GM21529 (cell line): Measurements from ENCODE around the gene STK10.

ENCODE experiments used
- ATAC-seq: cut with Tn5 transposase; IDR thresholded peaks from one replicate; pipeline ENCODE4 v1.9.1; 2021; ENCODE audit not compliant: unreplicated experiment

Gene STK10

DNA sequence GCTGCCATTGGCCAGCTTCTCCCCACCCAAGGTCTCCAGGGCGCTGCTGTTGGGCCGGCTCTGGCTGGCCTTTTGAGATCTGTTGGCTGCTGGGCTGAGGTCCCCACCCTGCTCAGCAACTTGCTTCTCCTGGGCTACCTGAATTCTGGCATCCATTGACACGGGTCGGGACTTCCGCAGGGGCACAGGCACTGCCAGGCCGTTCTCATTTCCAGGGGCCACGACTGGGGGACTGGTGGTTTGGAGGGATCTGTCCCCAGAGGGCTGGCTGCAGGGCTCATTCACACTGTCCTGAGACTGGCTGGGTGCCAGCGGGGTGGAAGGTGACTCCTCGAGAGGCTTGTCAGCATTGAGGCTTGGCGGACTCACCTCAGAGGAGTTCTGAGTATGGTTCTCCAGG is 94.5 kb downstream of the STK10 start:
- ATAC-seq: no peak

DNA sequence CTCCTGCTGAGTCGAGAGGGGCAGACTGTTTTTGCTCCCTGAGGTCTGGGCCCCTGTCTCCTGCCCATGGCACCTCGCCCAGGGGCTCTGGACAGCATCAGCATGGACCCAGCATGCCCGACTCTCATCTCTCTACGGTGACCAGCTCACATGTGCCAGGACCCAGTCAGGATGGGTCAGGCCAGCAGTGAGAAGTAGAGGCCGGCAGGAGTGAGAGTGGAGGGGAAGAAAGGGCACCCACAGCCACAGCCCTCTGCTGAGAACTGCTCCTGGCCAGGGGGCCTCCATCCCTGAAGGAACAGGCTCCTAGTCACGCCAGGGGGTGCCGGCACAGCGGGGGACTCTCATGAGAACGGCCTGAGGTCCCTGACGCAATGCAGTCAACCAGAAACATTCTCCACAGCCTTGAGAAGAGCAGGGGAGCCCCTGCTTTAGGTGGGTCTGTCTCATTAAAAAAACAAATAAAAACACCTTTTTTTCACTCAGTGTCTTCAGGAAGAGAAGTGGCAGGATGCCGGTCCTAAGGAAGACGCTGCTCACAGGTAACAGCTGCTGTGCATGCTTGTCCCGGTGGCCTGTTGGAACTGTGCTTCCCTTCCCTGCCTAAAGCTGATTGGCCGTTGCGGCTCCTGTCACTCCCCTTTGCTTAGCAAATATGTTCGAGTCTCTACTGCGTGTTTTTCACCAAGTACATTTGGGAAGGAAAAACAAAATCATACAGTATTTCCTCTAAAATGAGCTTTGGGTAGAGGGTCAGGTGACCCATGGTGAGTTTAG is 95.9 kb downstream of the STK10 start:
- ATAC-seq: no peak

DNA sequence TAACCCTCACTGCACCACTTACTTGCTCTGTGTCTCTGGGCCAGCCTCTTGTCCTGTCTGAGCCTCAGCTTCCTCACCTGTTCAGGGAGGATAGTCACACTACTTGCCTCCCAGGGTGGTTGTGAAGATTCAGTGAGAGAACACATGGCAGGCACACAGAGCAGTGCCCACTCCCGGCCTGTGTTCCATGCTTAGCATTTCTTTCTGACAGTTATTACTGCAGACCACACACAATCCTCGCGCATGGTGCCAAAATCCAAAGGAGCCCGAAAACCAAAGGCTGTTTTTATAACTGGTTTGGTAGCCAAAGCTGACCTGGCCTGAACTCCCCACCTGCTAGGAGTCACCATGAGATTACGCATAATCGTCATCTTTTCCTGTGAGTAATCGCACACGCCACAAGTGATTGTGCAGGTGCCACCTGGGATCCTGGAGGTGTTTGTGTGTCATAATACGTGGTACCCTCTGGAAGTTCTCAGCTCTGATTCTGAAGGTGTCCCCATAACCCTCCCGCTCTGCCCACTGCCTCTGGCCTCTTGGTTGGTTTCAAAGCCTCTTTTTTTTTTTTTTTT is 97.0 kb downstream of the STK10 start:
- ATAC-seq: no peak

DNA sequence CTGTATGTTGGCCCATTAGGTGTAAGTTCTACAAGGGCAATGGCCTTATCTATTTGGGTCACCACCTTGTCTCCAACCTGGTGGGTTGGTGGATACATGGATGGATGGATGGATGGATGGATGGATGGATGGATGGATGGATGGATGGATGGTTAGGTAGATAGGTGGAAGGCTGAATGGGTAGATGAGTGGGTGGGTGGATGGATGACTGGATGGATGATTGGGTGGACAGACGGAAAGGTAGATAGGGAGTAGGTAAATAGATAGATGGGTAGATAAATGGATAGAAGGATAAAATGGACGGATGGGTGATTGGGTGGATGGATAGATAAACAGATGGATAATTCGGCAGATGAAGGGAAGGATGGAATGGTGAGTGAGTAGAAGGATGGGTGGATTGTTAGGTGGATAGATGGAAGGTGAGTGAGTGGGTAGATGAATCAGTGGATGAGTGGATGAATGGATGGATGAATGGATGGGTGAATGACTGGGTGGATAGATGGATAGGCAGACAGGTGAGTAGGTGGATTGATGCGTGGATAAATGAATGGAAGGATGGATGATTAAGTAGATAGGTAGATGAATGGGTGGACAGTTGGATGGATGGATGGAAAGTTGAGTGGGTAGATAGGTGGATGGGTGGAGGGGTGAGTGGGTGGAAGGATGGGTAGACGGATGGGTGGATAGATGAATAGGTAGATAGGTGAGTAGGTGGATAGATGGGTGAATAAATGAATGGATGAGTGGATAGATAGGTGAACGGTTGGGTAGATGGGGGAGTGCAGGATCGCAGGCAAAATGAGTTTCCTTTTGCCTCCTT is 98.5 kb downstream of the STK10 start:
- no peak for ATAC-seq

DNA sequence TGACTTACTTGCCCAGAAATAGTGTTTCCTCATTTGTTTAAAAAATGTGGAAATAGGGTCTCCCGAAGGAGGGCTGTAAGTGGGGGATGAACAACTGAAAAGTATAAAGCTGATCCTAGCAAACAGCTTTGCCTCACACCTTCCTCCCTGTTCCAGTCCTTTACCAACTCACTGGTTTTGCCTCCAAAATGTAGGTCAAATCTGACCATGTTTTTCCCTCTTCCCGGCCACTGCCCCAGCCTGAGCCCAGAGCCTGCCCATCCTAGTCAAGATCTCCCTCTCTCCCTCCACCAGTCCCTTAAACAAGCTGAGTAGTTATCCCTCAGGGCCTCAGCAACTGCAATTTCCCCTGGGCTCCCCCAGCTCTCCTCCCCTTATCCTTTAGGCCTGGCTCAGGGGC is 99.2 kb downstream of the STK10 start:
- no peak for ATAC-seq

DNA sequence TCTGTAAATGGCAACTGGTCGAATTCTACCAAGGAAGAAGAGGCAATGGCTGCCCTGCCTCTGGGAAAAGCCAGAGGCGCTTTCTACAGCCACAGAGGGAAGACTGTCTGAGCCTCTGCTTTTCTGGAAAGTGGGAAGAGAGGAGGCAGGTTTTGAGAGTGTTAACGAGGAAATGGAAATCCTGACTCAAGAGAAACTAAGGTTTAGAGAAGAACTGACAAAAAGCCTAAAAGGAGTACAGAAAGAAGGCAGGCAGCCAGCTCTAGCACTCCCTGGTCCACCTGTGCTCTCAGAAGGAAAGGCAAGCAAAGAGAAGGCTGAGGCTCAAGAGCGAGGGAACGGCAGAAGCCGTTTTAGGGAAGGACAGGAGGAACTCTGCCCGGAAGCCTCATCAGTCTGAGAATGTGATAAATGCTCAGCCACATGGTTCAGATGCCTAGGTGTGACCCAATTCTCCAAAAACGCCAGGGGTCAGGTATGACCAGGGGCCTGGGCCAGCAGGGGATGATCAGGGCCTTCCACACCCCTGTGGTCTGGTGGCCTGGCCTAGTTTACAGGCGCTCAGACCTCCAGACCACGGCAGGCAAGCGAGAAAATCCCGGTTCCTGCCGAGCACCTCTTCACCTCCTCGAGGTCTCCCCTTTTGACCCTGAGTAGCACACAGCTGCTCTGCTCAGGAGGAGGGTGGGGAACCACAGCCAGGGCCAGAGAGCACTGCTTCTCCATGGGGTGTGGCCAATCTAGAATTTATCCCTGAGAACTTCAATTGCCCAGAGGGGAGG is 101.6 kb downstream of the STK10 start:
- ATAC-seq: no peak

DNA sequence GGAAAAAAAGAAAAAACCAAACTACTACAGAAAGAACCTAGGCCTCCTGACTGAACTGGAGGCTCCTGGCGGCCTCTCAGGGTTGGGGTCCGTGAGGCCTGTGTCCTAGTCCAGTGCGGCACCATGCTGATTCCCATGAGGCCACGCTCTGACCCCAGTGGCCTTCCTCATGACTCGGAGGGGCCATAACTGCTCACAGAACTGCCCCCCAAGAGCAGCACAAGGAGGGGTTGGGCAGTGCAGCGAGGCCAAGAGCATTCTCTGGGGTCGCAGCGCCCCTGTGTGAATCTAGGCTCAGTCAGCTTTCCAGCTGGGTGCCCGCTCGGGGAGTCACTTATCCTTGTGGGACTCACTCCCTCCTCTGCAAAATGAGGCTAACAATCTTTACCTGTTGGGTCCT is 102.3 kb downstream of the STK10 start:
- no peak for ATAC-seq

DNA sequence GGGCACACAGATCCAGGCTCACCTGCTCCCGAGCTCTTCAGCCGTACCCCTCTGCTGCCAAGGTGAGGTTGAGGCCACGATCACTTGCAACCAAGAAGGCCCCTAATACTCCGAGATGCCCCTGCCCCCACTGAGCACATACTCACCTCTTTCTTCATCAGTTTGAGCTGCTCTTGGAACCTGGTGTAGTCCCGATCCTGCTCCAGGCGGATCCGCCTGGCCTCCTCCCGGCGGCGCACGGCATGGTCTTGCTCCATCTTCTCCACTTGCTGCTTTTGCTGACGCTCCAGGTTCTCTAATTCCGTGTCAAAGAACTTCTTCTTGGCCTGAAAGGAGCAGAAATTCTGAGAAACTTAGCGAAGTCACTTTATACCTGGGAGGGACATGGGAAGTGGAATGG is 105.8 kb downstream of the STK10 start:
- ATAC-seq: no peak

DNA sequence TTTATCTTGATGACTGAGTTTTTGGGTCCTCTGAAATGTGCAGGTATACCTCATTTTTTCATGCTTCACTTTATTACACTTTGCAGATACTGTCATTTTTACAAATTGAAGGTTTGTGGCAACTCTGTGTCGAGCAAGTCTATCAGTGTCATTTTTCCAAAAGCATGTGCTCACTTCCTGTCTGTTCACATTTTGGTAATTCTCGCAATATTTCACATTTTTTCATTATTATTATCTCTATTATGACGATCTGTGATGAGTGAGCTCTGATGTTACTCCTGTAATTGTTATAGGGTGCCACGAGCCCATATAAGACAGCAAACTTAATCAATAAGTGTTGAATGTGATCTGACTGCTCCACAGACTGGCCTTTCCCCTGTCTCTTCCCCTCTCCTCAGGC is 108.1 kb downstream of the STK10 start:
- no peak for ATAC-seq

DNA sequence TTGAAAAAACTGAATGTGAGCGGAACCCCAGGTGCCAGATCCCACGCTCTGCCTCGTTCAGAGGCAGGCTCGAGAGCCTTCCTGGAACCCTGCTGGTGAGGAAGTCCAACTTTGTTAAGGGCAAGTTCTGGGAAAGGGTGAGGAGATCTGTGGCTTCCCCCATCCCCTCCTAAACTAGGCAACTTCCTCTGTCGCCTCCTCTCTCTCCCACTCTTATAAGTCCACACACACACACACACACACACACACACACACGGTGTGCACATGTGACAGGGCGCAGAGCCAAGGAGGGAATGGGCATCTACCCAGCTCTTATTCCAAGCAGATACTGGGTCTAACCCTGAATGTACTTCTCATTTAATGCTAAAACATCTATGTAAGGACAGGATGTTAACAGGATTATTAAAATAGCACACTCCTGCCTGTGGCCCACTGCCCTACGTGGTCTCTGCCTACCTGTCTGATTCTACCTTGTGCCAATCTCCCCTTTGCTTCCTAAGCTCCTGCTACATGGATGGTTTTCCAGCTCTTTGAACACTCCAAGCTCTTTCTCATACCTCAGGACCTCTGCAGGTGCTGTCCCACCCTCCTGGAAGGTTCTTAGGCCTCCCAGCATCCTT is 109.2 kb downstream of the STK10 start:
- ATAC-seq: no peak

DNA sequence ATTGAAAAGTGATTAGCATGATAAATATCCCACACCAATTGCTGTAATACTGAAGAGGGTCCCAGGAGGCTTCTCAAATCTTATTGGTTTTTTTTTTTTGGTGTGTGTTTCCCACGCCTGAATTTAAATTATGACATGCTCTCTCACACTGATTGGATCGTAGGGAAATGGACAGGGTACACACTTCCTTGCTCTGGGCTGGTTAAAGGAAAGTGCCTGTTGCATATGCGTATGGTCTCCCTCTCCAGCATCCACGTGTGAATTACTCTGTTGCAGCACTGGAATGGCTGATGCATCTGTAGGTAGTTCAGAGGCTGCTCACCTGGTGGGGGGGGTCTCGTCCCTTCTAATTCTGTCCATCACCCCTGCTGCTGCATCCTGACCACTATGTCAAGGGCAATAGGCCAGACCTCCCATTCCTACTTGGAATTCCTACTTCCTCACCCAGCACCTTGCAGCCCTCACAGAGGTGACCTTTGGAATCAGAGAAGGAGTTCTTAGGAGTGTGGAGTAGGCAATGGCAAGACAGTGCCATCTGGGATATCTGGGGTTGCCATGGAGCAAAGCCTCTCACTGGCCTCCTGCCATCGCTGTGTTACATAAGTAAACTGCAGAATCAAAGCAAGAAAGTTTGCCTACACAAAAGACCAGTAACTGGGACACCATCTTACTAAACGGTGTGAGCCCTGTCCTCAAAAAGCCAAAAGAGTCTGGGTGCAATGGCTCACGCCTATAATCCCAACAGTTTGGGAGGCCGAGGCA is 110.2 kb downstream of the STK10 start:
- ATAC-seq: no peak

DNA sequence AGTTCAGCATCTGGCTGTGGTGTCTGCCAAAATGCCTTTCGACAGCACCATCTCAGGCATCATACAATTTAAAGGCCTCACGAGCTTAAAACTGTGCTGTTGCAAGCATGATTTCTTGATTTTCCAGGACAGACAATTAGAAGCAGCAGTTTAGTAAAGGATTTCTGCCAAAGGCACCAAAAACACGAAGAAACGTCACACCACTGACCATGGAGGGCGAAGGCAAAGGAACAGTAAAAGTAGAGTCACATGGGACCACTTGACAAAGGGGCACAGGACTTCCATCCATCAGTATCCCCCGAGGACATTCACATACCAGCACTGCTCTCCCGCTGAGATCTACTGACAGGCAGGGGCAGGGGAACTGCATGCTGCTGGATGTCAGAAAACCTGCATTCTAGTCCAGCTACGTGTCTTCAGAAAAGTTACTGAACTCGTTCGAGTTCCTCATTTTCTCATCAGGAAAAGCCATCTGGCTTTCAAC is 111.2 kb downstream of the STK10 start:
- no peak for ATAC-seq

DNA sequence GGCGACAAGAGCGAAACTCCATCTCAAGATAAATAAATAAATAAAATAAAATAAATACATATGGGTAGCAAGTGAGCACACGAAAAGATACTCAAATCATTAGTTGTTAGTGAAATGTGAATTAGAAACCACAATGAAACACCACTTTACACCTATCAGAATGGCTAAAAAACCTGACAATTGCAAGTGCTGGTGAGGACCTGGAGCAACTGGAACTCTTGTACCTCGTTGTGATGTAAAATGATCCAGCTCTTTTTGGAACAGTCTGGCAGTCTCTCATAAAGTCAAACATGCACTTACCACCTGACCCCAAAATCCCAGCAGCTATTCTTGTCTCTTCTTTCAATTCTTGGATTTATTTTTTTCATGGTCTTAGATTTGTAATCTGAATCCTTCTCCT is 112.4 kb downstream of the STK10 start:
- no peak for ATAC-seq

DNA sequence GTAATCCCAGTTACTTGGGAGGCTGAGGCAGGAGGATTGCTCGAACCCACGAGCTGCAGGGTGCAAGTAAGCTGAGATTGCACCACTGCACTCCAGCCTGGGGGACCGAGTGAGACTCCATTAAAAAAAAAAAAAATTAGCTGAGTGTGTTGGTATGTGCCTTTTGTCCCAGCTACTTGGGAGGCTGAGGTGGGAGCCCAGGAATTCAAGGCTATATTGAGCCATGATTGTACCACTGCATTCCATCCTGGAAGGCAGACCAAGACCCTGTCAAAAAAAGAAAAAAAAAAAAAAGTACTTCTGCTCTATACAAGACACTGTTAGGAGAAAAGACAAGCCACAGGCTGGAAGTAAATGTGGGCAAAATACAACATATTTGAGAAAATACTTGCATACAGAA is 113.1 kb downstream of the STK10 start:
- no peak for ATAC-seq

DNA sequence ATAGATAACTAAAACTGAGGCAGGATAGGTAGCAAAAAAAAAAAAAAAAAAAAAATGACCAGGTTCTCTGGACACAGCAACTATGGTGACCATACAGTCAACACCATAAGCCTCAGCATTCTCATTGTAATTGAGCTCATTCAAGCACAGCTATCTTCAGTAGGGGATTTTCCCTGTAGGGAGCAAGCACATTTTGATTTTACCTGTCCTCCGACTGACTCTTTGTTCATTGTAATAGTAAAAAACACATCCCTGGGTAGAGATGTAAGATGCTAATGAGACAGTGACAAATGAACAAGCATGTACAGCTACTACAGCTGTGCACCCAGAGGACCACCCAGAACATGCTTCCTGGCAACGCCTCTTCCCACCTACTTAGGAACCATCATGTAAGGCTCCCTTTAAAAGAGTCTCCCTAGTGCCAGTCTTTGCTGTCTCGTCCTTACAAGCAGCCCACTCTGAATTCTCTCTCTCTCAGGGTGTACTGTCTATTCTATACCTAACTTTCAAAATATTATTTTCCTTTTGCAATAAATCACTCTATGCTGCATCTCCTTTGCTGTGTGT is 116.6 kb downstream of the STK10 start:
- no peak for ATAC-seq

DNA sequence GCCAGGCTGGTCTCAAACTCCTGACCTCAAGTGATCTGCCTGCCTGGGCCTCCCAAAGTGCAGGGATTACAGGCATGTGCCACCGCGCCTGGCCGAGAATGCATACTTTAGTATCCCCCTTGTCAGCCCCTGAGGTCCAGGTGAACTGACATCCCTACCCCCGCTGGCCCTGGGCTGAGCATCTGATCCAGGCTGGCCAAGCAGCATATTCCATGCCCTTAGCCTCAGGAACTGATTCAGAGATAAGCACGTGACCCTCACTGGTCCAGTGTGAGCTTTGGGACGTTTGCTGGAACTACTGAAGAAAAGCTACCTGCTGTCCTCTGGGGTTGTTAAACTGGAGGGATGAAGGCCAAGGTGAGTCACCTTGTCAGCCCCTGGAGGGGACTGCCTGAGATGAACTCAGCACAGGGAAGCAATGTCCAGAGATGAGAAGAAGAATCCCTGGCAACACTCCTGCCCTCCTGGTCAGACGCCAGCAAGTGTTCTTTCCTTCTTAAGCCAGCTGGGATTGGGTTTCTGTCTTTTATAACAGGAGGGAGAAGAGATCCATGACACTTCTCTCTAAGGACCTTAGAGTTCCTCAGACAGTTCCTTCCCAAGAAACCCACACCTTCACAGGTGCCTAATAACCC is 122.5 kb downstream of the STK10 start:
- no peak for ATAC-seq

DNA sequence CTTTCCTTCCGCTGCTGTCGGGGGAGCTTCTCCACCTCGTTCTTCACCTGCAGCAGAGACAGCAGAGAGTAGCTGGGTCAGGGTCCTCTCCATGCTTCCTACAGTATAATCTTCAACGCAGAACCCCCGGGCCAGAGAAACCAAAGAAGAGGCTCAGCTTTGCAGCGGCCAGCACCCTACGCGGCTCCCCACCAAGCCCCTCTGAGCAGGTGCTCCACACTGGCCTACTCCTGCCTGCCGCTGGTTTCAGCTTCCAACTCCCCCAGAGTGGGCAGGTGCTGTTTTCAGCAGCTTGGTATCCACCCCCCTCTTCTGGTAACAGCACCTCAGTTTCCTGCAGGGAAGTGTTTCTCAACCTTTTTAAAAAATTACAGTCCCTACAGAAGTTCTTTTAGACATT is 123.3 kb downstream of the STK10 start:
- no peak for ATAC-seq

DNA sequence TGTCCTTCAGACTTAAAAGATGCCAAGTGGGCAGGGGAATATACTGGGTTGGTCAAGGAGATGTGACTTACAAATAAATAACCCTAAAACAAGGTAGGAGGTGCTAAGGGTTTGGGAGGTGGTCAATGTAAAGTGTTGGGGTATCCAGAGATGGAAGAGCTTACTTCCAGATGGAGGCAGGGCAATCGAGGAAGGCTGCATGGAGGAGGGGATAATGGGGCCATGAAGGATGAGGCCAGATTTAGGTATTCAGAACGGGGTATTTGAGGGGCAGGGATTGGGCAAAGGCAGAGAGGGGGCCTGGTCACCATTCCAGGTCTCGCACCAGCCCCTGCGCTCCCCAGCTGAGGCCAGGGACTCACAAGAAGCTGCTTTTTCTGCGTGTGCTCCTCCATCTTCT is 123.7 kb downstream of the STK10 start:
- no peak for ATAC-seq
